Fibroblast of upper back skin (primary cell): ENCODE data around the gene NTN1.

Experiments used
- DNase-seq: peaks from one replicate; pipeline ENCODE4 v3.0.0-alpha.2; 2013

NTN1 gene

DNA sequence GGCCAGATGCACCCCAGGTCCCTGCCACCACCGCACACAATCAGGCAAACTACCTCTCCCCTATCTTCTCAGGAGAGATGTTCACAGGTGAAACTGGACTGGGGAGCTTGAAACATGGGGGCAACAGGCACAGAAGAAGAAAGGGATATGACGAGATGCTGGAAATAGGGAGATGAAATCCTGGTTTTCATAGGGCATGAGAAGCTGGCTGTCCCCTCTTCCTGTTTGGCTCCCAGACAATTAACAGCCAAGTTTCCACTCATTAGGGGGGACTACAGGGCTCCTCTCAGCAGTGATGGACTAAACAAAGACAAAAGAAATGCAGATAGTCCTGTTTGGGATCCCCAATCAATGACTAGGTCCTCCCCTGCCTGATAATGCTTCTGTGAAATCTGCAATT is 266.0 kb downstream of the NTN1 start:
- no peak for DNase-seq

DNA sequence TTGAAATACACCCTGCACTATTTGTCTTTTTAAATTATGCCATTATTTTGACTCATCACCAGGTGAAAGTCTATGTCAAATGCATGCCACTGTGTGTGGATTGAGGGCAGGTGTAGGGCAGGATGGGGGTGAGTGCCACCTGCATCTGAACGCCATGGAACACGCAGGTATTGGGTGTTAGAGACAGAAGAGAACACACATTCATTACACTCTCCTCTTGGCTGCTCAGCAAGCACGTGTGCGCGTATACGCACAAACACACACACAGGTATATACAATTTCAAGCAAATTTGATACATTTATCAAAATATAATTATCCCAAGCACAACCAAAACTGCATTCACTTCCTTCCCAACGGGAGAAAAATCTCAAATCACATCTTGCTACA is 268.9 kb downstream of the NTN1 start:
- DNase-seq = no peak

DNA sequence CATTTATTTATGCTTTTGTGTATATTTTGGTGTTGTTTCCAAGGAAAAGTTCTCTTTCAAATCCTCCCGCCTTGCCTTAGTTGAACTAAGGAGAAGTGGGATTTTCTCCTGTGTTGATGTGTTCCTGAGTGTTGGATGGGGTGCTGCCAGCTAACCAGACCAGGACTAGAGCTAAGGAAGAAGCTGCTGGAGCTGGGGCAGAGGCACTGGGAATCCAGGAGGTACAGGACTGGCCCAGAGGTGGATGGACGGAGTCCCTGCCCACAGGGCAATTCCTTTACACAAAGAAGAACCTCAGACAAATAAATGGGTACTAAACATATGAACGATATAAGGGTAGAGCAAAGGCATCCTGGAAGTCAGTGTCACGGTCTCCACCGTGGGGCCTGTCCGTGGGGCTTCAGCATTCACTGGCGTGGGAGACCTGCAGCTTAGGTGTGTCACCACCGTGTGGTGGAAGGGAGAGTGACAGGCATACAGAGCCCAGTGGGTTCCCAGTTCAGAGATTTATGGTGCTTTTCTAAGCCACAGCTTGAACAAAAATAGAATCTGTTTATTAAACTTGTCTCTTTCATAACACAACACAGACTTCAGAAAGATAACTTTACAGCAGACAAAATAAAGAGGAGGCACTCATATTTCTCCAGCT is 270.7 kb downstream of the NTN1 start:
- DNase-seq = peak; percentile 20

DNA sequence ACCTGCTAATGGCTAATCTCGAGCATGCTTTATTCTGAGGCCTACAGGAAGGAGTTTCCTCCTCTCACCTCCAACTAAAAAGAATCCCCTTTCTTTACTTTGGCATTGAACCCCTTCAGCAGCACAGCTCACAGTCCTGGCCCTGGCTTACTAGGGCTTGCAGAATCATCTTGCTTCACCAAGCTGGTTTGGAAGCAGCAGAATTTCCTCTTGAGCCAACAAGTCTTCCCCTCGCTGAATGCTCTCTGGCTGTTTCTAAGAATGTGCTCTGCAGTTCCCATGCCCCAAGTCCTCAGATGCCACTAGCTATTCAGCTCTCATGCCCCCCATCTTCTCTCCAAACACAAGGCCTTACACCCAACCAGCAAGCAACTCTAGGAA is 271.2 kb downstream of the NTN1 start:
- DNase-seq = no peak
